Measurements from ENCODE around the gene OXER1.

OXER1 gene, protein sequence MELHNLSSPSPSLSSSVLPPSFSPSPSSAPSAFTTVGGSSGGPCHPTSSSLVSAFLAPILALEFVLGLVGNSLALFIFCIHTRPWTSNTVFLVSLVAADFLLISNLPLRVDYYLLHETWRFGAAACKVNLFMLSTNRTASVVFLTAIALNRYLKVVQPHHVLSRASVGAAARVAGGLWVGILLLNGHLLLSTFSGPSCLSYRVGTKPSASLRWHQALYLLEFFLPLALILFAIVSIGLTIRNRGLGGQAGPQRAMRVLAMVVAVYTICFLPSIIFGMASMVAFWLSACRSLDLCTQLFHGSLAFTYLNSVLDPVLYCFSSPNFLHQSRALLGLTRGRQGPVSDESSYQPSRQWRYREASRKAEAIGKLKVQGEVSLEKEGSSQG

DNA sequence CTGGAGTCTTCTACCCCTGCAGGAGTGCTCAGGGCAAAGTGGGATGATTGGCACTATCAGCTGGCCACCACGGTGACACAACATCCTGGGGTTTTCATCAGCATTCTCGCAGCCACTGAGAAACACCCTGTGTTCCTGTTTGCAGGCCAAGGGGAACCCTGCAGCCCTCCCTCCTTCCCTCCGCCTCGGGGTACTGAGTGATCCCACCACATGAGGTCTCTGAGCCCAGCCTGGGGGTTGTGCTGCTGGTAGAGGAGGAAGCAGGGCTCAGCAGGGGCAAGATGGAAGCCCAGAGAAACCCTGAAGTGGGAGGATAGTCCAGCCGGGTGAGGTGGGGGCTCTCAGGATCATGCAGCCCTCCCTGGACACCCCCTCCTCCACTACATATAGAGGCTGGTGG, at the start of gene OXER1:
Gene OXER1 (minus strand): TSS at position 40 of the 400 bp plus-strand sequence. CDS start 73 bp downstream, outside the sequence.
- Histone ChIP-seq H3K27ac (ENCODE audit: low read depth, low read length) (no peak within 1 kb of the TSS), H3K27me3 (ENCODE audit: control insufficient read depth, insufficient read depth, low read length) (no peaks in the 10 kb centered on the region), H3K4me3 (ENCODE audit: low read depth, low read length) (no peak within 1 kb of the TSS), H3K9ac (ENCODE audit: low read length) (no peak within 1 kb of the TSS), H3K36me3 (ENCODE audit: control insufficient read depth, insufficient read depth, low read length) (no peaks in the 10 kb centered on the region), H3K9me3 (ENCODE audit: control insufficient read depth, insufficient read depth, low read depth, low read length) (no peaks in the 10 kb centered on the region), H3K4me1 (ENCODE audit: control insufficient read depth, insufficient read depth, low read length) (no peaks in the 10 kb centered on the region; the same call in 1 of the 2 replicates)

DNA sequence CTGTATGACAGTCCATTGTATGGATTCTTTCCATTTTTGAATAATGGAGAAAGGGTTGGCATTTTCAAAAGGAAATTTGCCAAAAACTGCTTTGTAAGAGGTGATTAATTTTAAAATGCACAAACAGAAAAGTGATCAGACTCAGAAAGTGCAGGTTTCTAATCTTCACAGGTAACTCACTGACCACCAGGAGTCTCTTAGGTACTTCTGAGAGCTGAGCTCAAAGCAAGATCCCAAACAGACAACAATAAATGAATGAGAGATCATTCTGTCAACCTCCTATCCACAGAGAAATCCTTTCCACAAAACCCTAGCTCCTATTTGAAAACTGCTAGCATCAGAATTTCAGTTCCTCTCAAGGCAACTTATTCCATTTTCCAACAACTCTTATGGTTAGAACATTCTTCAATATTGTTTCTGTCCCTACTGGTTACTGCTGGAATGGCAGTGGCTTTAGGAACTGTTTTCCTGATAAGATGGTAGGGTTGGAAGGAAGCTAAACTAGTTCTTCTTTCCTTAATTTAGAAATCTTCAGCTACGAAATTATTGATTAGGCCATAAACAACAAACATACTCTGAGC, 49.1 kb upstream of the OXER1 start:
- no peaks in the 10 kb centered on the region for H3K36me3 ChIP-seq (ENCODE audit: control insufficient read depth, insufficient read depth, low read length)
- no peak overlapping the region for H3K27ac ChIP-seq (ENCODE audit: low read depth, low read length)
- no peak overlapping the region for H3K4me3 ChIP-seq (ENCODE audit: low read depth, low read length)
- no peaks in the 10 kb centered on the region for H3K27me3 ChIP-seq (ENCODE audit: control insufficient read depth, insufficient read depth, low read length)
- H3K4me1 ChIP-seq (ENCODE audit: control insufficient read depth, insufficient read depth, low read length): peaks cover 8% of the 10 kb centered on the region; the same call in 1 of the 2 replicates
- peaks cover 10% of the 10 kb centered on the region for H3K9me3 ChIP-seq (ENCODE audit: control insufficient read depth, insufficient read depth, low read depth, low read length)
- H3K9ac ChIP-seq (ENCODE audit: low read length): no peak overlapping the region

DNA sequence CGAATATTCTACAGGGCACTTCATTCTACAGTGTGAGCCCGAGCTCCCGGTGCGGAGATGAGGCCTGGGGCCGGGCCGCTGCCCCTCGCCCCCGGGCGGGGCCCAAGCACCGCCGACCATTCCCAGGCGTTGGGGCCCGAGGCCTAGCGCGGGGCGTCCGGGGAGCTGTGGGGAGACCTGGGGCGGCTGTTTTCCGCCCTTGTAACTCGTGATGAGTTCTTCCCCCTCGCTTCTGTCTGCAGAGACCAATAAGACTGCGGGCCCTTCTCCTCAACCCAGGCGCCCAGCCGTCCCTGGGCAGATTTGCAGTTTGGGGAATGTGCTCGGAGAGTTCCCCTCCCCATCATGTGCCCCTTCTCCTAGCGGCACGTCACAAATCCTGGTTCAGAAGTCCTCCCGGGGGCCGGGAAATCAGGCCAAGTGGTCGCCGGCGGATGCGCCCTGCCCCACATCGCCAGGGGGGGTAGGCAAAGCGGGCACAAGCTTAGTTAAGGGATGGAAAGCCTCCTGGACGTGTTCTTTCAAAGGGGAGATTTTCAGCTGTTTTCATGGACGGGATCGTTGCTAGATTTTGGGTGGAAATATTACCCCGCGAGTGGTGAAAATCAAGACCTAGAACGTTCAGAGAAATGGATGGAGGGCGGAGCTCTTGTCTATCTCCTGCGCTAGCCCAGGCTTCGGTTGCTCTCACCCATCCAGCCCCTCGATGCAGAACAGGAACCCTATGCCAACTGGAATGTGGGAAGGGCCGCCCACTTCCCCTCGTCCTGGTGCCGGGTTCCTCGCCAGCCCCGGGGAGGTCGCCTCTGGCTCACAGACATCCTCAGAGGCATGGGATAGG, 47.3 kb upstream of the OXER1 start:
- Histone ChIP-seq H3K4me1 (ENCODE audit: control insufficient read depth, insufficient read depth, low read length) (peaks cover 8% of the 10 kb centered on the region; the same call in 1 of the 2 replicates), H3K27ac (ENCODE audit: low read depth, low read length) (peak overlapping the region; percentile 58), H3K36me3 (ENCODE audit: control insufficient read depth, insufficient read depth, low read length) (no peaks in the 10 kb centered on the region), H3K9me3 (ENCODE audit: control insufficient read depth, insufficient read depth, low read depth, low read length) (peaks cover 10% of the 10 kb centered on the region), H3K4me3 (ENCODE audit: low read depth, low read length) (peak overlapping the region; percentile 79), H3K9ac (ENCODE audit: low read length) (peak overlapping the region; percentile 93), H3K27me3 (ENCODE audit: control insufficient read depth, insufficient read depth, low read length) (no peaks in the 10 kb centered on the region)

DNA sequence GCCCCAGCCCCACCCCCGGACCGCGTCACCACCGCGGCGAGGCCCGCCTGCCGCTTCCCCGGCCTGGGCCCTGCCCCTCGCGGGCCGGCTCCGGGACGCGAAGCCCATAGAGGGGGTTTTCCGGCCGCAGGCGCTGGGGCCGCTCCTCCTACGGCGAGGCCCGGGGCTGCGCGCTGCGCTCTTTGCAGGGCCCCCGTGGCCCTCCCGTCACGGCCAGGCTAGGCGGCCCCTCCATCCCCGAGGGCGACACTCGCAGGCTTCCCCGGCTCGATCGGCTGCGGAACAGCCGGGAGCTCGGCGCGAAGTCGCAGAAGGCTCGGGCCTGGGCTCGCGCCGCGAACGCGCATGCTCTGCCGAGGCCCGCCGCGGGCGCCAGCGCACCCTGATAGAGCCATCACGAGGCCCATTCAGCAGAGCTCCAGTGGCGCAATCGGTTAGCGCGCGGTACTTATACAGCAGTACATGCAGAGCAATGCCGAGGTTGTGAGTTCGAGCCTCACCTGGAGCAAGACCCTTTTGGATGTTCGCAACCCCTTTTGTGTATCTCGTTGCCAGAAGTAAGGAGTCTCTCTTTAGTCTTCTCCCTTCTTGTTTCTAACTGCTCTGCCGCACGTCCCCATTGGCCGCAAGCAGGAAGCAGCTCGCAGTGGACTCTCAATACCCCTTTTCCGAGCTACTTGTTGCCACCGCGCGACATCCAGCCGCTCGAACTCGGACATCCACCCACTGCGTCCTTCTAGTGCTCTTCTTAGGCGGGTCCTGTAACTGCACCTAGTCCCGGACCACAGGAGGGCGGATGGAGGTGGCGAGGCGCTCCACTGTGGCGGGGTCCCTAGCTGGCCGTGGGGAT, 46.4 kb upstream of the OXER1 start:
- no peaks in the 10 kb centered on the region for H3K27me3 ChIP-seq (ENCODE audit: control insufficient read depth, insufficient read depth, low read length)
- H3K27ac ChIP-seq (ENCODE audit: low read depth, low read length): peak overlapping the region; percentile 61
- peak overlapping the region; percentile 79 for H3K4me3 ChIP-seq (ENCODE audit: low read depth, low read length)
- peaks cover 8% of the 10 kb centered on the region; the same call in 1 of the 2 replicates for H3K4me1 ChIP-seq (ENCODE audit: control insufficient read depth, insufficient read depth, low read length)
- H3K36me3 ChIP-seq (ENCODE audit: control insufficient read depth, insufficient read depth, low read length): no peaks in the 10 kb centered on the region
- H3K9me3 ChIP-seq (ENCODE audit: control insufficient read depth, insufficient read depth, low read depth, low read length): peaks cover 10% of the 10 kb centered on the region
- H3K9ac ChIP-seq (ENCODE audit: low read length): peak overlapping the region; percentile 93

DNA sequence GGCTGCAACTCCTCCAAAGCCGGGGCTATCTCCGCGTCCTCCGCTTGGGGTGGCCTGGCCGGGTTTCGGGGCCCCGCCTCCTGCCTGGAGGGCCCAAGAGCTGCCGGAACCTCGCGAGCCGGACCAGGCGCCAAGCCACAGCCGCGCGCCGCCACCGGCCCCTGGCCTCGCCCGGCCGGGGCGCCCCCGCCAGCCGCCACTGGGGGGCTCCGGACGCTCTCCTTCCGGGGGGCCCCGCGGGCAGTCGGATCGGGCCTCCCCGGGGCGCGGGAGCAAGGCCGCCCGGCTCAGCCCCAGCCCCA, 45.8 kb upstream of the OXER1 start:
- no peaks in the 10 kb centered on the region for H3K36me3 ChIP-seq (ENCODE audit: control insufficient read depth, insufficient read depth, low read length)
- H3K27me3 ChIP-seq (ENCODE audit: control insufficient read depth, insufficient read depth, low read length): no peaks in the 10 kb centered on the region
- peaks cover 10% of the 10 kb centered on the region for H3K9me3 ChIP-seq (ENCODE audit: control insufficient read depth, insufficient read depth, low read depth, low read length)
- peaks cover 6% of the 10 kb centered on the region; the same call in 1 of the 2 replicates for H3K4me1 ChIP-seq (ENCODE audit: control insufficient read depth, insufficient read depth, low read length)
- peak overlapping the region; percentile 57 for H3K9ac ChIP-seq (ENCODE audit: low read length)
- peak overlapping the region; percentile 79 for H3K4me3 ChIP-seq (ENCODE audit: low read depth, low read length)
- H3K27ac ChIP-seq (ENCODE audit: low read depth, low read length): no peak overlapping the region

DNA sequence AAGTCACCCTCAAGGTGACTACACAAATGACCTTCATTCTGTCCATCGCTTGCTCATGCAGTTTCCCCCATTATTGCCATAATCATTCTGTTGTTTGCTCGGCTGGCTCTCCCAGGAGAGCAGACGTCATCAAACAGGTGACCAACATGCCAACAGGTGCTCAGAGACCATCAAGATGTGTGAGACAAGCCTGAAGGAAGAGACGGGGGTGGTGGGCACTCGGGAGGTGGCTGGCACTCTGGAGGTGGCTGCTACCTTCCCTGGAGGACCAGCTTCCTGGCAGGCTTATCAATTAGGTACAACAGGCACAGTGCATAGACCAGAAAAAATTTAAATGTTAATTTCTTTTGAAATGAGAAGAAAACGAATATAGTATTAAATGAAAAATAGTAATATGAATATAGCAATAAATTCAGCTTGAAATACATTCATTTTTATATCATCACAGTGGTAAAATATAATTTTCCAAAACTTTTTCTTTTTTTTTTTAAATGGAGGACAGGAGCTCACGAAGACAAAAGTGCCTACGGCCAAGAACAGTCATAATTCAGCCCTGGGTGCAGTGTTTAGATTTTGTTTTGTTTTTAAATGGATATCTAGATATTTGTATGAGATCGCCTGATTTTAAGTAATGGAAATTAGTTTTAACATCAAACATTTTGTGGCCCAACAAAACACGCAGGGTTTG, 45.3 kb upstream of the OXER1 start:
- H3K27ac ChIP-seq (ENCODE audit: low read depth, low read length): no peak overlapping the region
- no peaks in the 10 kb centered on the region for H3K27me3 ChIP-seq (ENCODE audit: control insufficient read depth, insufficient read depth, low read length)
- peak overlapping the region; percentile 57 for H3K9ac ChIP-seq (ENCODE audit: low read length)
- peak overlapping the region; percentile 79 for H3K4me3 ChIP-seq (ENCODE audit: low read depth, low read length)
- peaks cover 6% of the 10 kb centered on the region; the same call in 1 of the 2 replicates for H3K4me1 ChIP-seq (ENCODE audit: control insufficient read depth, insufficient read depth, low read length)
- peaks cover 6% of the 10 kb centered on the region for H3K9me3 ChIP-seq (ENCODE audit: control insufficient read depth, insufficient read depth, low read depth, low read length)
- no peaks in the 10 kb centered on the region for H3K36me3 ChIP-seq (ENCODE audit: control insufficient read depth, insufficient read depth, low read length)

DNA sequence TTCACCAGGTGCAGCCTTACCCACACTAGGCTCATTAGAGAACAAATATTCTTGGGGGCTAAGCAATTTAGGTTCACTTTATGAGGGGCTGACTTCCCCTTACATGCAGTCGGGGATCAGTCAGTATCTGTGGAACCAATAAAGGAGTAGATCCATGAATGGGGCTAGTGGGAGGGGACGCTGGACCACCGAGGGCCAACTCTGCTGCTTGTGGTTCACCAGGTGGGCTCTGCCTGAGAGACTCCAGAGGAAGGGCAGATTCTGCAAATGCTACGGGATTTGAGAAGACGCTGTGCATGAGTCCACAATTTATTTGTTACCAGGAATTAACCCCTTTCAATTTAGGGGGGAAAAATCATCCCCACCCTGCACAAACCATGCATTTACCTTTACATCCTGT, 44.4 kb upstream of the OXER1 start:
- H3K36me3 ChIP-seq (ENCODE audit: control insufficient read depth, insufficient read depth, low read length): no peaks in the 10 kb centered on the region
- H3K9ac ChIP-seq (ENCODE audit: low read length): no peak overlapping the region
- no peaks in the 10 kb centered on the region for H3K9me3 ChIP-seq (ENCODE audit: control insufficient read depth, insufficient read depth, low read depth, low read length)
- no peak overlapping the region for H3K4me3 ChIP-seq (ENCODE audit: low read depth, low read length)
- no peak overlapping the region for H3K27ac ChIP-seq (ENCODE audit: low read depth, low read length)
- H3K27me3 ChIP-seq (ENCODE audit: control insufficient read depth, insufficient read depth, low read length): no peaks in the 10 kb centered on the region
- H3K4me1 ChIP-seq (ENCODE audit: control insufficient read depth, insufficient read depth, low read length): peaks cover 6% of the 10 kb centered on the region; the same call in 1 of the 2 replicates

DNA sequence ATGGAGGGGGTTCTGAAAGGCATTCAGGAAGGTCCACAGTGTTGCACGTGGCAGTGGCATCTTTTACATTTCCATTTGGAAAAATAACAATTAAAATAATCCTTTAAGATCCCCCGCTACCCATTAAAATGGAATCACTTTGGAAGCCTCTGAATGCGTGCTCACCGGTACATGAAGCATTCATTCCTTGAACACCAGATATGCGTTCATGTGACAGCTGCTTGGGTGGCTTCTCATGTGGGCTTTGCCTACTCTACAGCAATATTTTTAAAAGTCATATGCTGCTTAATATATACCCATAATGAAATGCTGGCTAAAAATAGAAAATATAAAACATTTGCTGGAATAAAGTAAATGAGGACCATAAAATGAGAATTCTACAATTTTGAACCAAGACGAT, 42.9 kb upstream of the OXER1 start:
- no peak overlapping the region for H3K4me3 ChIP-seq (ENCODE audit: low read depth, low read length)
- H3K36me3 ChIP-seq (ENCODE audit: control insufficient read depth, insufficient read depth, low read length): no peaks in the 10 kb centered on the region
- no peaks in the 10 kb centered on the region for H3K27me3 ChIP-seq (ENCODE audit: control insufficient read depth, insufficient read depth, low read length)
- H3K27ac ChIP-seq (ENCODE audit: low read depth, low read length): no peak overlapping the region
- H3K9me3 ChIP-seq (ENCODE audit: control insufficient read depth, insufficient read depth, low read depth, low read length): no peaks in the 10 kb centered on the region
- H3K4me1 ChIP-seq (ENCODE audit: control insufficient read depth, insufficient read depth, low read length): peaks cover 6% of the 10 kb centered on the region; the same call in 1 of the 2 replicates
- no peak overlapping the region for H3K9ac ChIP-seq (ENCODE audit: low read length)

DNA sequence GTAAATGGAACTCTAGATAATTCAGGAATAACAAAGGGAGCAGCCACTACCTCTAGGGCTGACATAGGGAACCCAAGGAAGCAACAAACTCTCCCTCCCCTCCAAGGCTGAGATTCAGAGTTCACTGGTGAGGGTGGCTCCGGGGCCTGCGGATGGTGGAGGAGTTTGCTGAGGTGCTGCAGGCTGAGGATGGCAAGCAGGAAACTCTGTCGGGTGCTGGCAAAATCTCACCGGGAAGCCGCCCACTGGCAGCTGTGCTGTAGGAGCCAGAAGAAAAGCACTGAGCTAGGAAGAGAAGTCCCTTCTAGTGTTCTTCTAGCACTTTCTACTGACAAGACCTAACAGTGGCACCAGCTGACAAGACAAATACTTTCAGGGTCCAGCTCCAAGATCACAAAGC, 41.0 kb upstream of the OXER1 start:
- Histone ChIP-seq H3K36me3 (ENCODE audit: control insufficient read depth, insufficient read depth, low read length) (no peaks in the 10 kb centered on the region), H3K4me1 (ENCODE audit: control insufficient read depth, insufficient read depth, low read length) (peaks cover 6% of the 10 kb centered on the region; the same call in 1 of the 2 replicates), H3K9me3 (ENCODE audit: control insufficient read depth, insufficient read depth, low read depth, low read length) (no peaks in the 10 kb centered on the region), H3K4me3 (ENCODE audit: low read depth, low read length) (no peak overlapping the region), H3K27me3 (ENCODE audit: control insufficient read depth, insufficient read depth, low read length) (no peaks in the 10 kb centered on the region), H3K27ac (ENCODE audit: low read depth, low read length) (no peak overlapping the region), H3K9ac (ENCODE audit: low read length) (no peak overlapping the region)

DNA sequence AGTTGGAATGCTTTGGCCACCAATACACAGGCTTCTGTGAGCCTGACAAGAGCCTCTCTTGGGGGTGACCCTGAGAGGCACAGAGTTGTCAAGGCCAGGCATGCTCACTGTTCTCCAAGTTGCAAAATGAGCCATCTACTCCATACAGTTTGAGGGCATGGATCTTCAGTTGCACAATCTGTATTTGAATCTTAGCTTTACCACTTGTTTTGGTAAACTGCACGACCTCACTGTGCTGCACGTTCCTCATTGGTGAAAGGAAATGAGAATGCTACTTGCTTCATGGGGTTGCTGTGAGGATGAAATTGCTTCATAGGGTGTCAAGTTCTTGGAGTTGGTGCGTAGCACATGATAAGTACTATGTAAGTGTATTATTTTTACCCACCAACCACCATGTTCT, 40.4 kb upstream of the OXER1 start:
- H3K4me1 ChIP-seq (ENCODE audit: control insufficient read depth, insufficient read depth, low read length): peaks cover 5% of the 10 kb centered on the region; the same call in 1 of the 2 replicates
- no peaks in the 10 kb centered on the region for H3K27me3 ChIP-seq (ENCODE audit: control insufficient read depth, insufficient read depth, low read length)
- H3K4me3 ChIP-seq (ENCODE audit: low read depth, low read length): no peak overlapping the region
- H3K9me3 ChIP-seq (ENCODE audit: control insufficient read depth, insufficient read depth, low read depth, low read length): no peaks in the 10 kb centered on the region
- no peaks in the 10 kb centered on the region for H3K36me3 ChIP-seq (ENCODE audit: control insufficient read depth, insufficient read depth, low read length)
- H3K27ac ChIP-seq (ENCODE audit: low read depth, low read length): no peak overlapping the region
- H3K9ac ChIP-seq (ENCODE audit: low read length): no peak overlapping the region

Data from HUES6 (cell line).